CD14-positive monocyte (primary cell): ENCODE measurements around the gene ACACA. TPM values are rescaled to one million over a fixed set of nuclear protein-coding genes. Genes with fewer than 3 reads are reported as not detected.

Source experiments
- DNase-seq, 3 donors: peaks; one replicate each; pipeline ENCODE4 v3.0.0-alpha.2; 2011 to 2022
- H2AFZ ChIP-seq: 2 replicates; pipeline ENCODE4 v1.6.0; 2012; ENCODE audit warnings: mild to moderate bottlenecking, low read depth, low read length, inconsistent platforms; ENCODE audit not compliant: insufficient read depth, poor library complexity, severe bottlenecking
- H3K27ac ChIP-seq, 2 donors: 1 replicate in 1 of 2; 2 replicates in 1 of 2; pipeline ENCODE4 v1.5.1; 2012 to 2013; ENCODE audit warnings: low read length in 2 of 2, control low read depth in 1 of 2, inconsistent platforms in 1 of 2, low read depth in 1 of 2, mild to moderate bottlenecking in 1 of 2
- H3K27me3 ChIP-seq, 2 donors: one replicate each; pipeline versions ENCODE4 v1.6.0 to v1.6.1; 2011 to 2013; ENCODE audit warnings: low read length in 2 of 2; ENCODE audit not compliant: control insufficient read depth in 2 of 2, insufficient read depth in 2 of 2
- H3K36me3 ChIP-seq, 2 donors: replicated peaks in 1 of 2; 1 replicate in 1 of 2; 2 replicates in 1 of 2; pipeline versions ENCODE4 v1.5.1 to v1.6.1; 2012 to 2013; ENCODE audit warnings: low read length in 2 of 2, control low read depth in 1 of 2, inconsistent platforms in 1 of 2, mild to moderate bottlenecking in 1 of 2; ENCODE audit not compliant: insufficient read depth in 2 of 2, control insufficient read depth in 1 of 2
- H3K4me1 ChIP-seq, 2 donors: 1 replicate in 1 of 2; 2 replicates in 1 of 2; pipeline versions ENCODE4 v1.5.1 to v1.6.1; 2012 to 2013; ENCODE audit warnings: low read length in 2 of 2, control low read depth in 1 of 2, inconsistent platforms in 1 of 2, mild to moderate bottlenecking in 1 of 2, moderate library complexity in 1 of 2; ENCODE audit not compliant: insufficient read depth in 2 of 2, control insufficient read depth in 1 of 2
- H3K4me2 ChIP-seq: replicated peaks from 2 replicates; pipeline ENCODE3; 2012; ENCODE audit warnings: low read length, moderate library complexity, mild to moderate bottlenecking; ENCODE audit not compliant: poor library complexity, severe bottlenecking; ENCODE audit errors: extremely low read depth
- H3K4me3 ChIP-seq, 3 experiments: fragments of 200-600 bp in 1 of 3; sonication (generic) in 1 of 3; replicated peaks in 1 of 3; 1 replicate in 2 of 3; 2 replicates in 1 of 3; pipeline ENCODE4 v1.5.1; 2011 to 2013; ENCODE audit warnings: low read length in 3 of 3, mild to moderate bottlenecking in 3 of 3, control low read depth in 2 of 3, low read depth in 2 of 3, inconsistent platforms in 1 of 3, moderate library complexity in 1 of 3
- H3K79me2 ChIP-seq: 2 replicates; pipeline ENCODE4 v1.6.0; 2012; ENCODE audit warnings: mild to moderate bottlenecking, control low read depth, inconsistent platforms, low read length, moderate library complexity; ENCODE audit not compliant: insufficient read depth
- H3K9ac ChIP-seq: 2 replicates; pipeline ENCODE4 v1.6.0; 2017; ENCODE audit warnings: low read length, mild to moderate bottlenecking; ENCODE audit not compliant: insufficient read depth, poor library complexity, severe bottlenecking
- H3K9me3 ChIP-seq, 2 donors: replicated peaks in 1 of 2; 1 replicate in 1 of 2; 2 replicates in 1 of 2; pipeline versions ENCODE4 v1.5.1 to v1.6.1; 2012 to 2013; ENCODE audit warnings: low read length in 2 of 2, control low read depth in 1 of 2; ENCODE audit not compliant: control insufficient read depth in 1 of 2, insufficient read depth in 1 of 2
- H4K20me1 ChIP-seq: 2 replicates; pipeline ENCODE4 v1.6.0; 2012; ENCODE audit warnings: mild to moderate bottlenecking, low read length, control low read depth, moderate library complexity; ENCODE audit not compliant: insufficient read depth
- H3K27ac Mint-ChIP-seq, 7 donors: one replicate each; pipeline ENCODE4 v1.8.0; 2020; ENCODE audit warnings: mild to moderate bottlenecking in 7 of 7, mixed read lengths in 7 of 7, moderate library complexity in 6 of 7, inconsistent platforms in 2 of 7
- H3K27me3 Mint-ChIP-seq, 3 donors: one replicate each; pipeline ENCODE4 v1.8.0; 2021 to 2022; ENCODE audit warnings: low read depth in 3 of 3, mild to moderate bottlenecking in 3 of 3, mixed read lengths in 3 of 3, moderate library complexity in 3 of 3, inconsistent platforms in 1 of 3
- H3K36me3 Mint-ChIP-seq, 2 donors: one replicate each; pipeline ENCODE4 v1.8.0; 2020; ENCODE audit warnings: mixed read lengths in 2 of 2, inconsistent platforms in 1 of 2, mild to moderate bottlenecking in 1 of 2
- H3K4me1 Mint-ChIP-seq: one replicate; pipeline ENCODE4 v1.8.0; 2020; ENCODE audit warnings: mild to moderate bottlenecking, mixed read lengths
- H3K4me3 Mint-ChIP-seq, 2 donors: one replicate each; pipeline ENCODE4 v1.8.0; 2020; ENCODE audit warnings: mild to moderate bottlenecking in 2 of 2, mixed read lengths in 2 of 2, moderate library complexity in 1 of 2
- H3K9me3 Mint-ChIP-seq, 7 donors: one replicate each; pipeline ENCODE4 v1.8.0; 2020 to 2022; ENCODE audit warnings: mixed read lengths in 7 of 7, mild to moderate bottlenecking in 6 of 7, moderate library complexity in 6 of 7, inconsistent platforms in 2 of 7
- WGBS: methylation state at CpG from one replicate; pipeline ENCODE4 v1.1.5; 2013; ENCODE audit warnings: missing lambda C conversion rate; ENCODE audit not compliant: insufficient coverage; 5-methylcytosine and 5-hydroxymethylcytosine counted together
- intact Hi-C, 2 donors: fragments of 100-400 bp; cut with micrococcal nuclease; formaldehyde crosslinking; loops; one replicate each; pipeline versions ENCODE4 v1.15.0 to v1.15.1; 2023
- polyA plus RNA-seq, 3 donors: library from polyadenylated mRNA; depleted of rRNA in 1 of 3; unstranded in 2 of 3; stranded (reverse) in 1 of 3; fragments of 300-500 nt in 2 of 3; fragments of >200 nt in 1 of 3; fragmentation: Illumina TruSeq in 2 of 3; gene quantifications; 1 replicate in 2 of 3; 2 replicates in 1 of 3; pipeline ENCODE4 v1.2.3, GENCODE V29; 2012 to 2021
- TF ChIP-seq, protein P1 (sequence below): fragments of 200-600 bp; IDR thresholded peaks from one replicate; pipeline ENCODE4 v1.8.0; 2022; ENCODE audit warnings: antibody characterized with exemption, mild to moderate bottlenecking

Gene ACACA
- polyA plus RNA-seq, 3 donors: 3.5 to 4.6 (median 3.8) TPM

DNA sequence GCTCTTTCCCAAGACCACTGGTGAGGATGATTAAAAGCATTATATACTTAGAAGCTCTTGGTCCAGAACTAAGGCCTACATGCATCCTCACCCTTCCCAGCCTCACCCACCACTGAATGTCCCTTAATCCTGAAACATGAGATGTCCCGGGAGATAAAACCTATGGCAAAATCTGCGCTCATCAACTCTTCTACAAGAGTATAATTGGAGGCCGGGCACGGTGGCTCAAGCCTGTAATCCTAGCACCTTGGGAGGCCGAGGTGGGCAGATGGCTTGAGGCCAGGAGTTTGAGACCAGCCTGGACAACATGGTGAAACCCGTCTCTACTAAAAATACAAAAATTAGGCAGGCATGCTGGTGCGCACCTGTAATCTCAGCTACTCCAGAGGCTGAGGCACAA, 13.3 kb downstream of the ACACA start:
- DNase-seq: no peak
- Histone ChIP-seq H4K20me1 (no peaks in the 10 kb centered on the region), H2AFZ (no peak overlapping the region), H3K79me2 (no peaks in the 10 kb centered on the region), H3K9ac (no peak overlapping the region), H3K4me3 (no peak overlapping the region), H3K4me1 (peaks cover 4 to 10% of the 10 kb centered on the region in 2 donors), H3K9me3 (no peaks in the 10 kb centered on the region), H3K4me2 (no peak overlapping the region), H3K27me3 (no peaks in the 10 kb centered on the region), H3K36me3 (no peaks in the 10 kb centered on the region), H3K27ac (no peak overlapping the region)
- Mint-ChIP-seq H3K27ac (no peak overlapping the region), H3K9me3 (no peaks in the 10 kb centered on the region), H3K27me3 (peaks cover 1 to 2% (median 2%) of the 10 kb centered on the region in 3 donors), H3K4me3 (no peak overlapping the region), H3K36me3 (no peaks in the 10 kb centered on the region), H3K4me1 (peaks cover 11% of the 10 kb centered on the region)
- intact Hi-C loops: no loop called here
- TF ChIP-seq, protein P1, sequence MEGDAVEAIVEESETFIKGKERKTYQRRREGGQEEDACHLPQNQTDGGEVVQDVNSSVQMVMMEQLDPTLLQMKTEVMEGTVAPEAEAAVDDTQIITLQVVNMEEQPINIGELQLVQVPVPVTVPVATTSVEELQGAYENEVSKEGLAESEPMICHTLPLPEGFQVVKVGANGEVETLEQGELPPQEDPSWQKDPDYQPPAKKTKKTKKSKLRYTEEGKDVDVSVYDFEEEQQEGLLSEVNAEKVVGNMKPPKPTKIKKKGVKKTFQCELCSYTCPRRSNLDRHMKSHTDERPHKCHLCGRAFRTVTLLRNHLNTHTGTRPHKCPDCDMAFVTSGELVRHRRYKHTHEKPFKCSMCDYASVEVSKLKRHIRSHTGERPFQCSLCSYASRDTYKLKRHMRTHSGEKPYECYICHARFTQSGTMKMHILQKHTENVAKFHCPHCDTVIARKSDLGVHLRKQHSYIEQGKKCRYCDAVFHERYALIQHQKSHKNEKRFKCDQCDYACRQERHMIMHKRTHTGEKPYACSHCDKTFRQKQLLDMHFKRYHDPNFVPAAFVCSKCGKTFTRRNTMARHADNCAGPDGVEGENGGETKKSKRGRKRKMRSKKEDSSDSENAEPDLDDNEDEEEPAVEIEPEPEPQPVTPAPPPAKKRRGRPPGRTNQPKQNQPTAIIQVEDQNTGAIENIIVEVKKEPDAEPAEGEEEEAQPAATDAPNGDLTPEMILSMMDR: no peak
- 93% methylated on average over 6 of the region's 7 CpGs for WGBS

DNA sequence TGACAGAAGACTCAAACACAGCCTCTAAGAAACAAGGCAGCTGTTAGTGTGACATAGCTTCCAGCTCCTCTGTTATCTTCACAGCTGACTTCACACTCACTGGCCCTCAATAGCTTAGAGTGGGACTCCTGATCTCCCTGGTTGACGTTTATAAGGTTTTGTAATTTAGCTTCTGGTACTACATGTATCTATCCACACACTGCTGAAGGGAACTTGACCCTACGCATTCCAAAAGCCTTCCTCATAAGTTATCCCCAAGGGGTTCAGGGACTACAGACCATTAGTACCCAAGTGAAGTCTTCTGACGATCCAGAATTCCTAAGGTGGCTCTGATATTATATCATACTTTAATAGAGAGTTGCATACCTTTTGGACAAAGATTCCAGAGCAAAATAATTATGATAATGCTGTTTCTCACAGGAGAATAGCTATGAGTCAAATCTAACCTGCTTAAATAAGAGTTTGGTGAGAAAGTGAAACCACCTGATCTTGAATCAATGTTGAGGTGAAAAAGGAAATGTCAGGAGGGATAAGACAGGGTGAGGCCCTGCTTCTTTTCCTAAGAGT, 14.5 kb downstream of the ACACA start:
- no peak for DNase-seq
- Mint-ChIP-seq H3K4me1 (peaks cover 4% of the 10 kb centered on the region), H3K36me3 (no peaks in the 10 kb centered on the region), H3K9me3 (no peaks in the 10 kb centered on the region), H3K4me3 (no peak overlapping the region), H3K27me3 (peaks cover 1 to 2% (median 2%) of the 10 kb centered on the region in 3 donors), H3K27ac (no peak overlapping the region)
- intact Hi-C loops: no loop called here
- Histone ChIP-seq H3K27ac (no peak overlapping the region), H4K20me1 (no peaks in the 10 kb centered on the region), H3K36me3 (no peaks in the 10 kb centered on the region), H3K4me3 (no peak overlapping the region), H2AFZ (no peak overlapping the region), H3K27me3 (no peaks in the 10 kb centered on the region), H3K9me3 (no peaks in the 10 kb centered on the region), H3K9ac (no peak overlapping the region), H3K4me1 (peaks cover 0 to under 1% of the 10 kb centered on the region in 2 donors), H3K4me2 (no peak overlapping the region), H3K79me2 (no peaks in the 10 kb centered on the region)
- TF ChIP-seq, protein P1: no peak
- WGBS: no CpG with 5 or more reads among the region's 3 CpGs
